HG03439 (cell line): ENCODE measurements around the gene SLC25A24.
"Not testable (repeated sequence)": the region's sequence is repeated elsewhere in the genome, so short reads cannot be mapped to it uniquely, and the experiment has no call there.

Source experiments
- ATAC-seq: cut with Tn5 transposase; IDR thresholded peaks from one replicate; pipeline ENCODE4 v1.9.1; 2021; ENCODE audit warnings: mild to moderate bottlenecking, moderate library complexity; ENCODE audit not compliant: unreplicated experiment

The SLC25A24 gene

DNA sequence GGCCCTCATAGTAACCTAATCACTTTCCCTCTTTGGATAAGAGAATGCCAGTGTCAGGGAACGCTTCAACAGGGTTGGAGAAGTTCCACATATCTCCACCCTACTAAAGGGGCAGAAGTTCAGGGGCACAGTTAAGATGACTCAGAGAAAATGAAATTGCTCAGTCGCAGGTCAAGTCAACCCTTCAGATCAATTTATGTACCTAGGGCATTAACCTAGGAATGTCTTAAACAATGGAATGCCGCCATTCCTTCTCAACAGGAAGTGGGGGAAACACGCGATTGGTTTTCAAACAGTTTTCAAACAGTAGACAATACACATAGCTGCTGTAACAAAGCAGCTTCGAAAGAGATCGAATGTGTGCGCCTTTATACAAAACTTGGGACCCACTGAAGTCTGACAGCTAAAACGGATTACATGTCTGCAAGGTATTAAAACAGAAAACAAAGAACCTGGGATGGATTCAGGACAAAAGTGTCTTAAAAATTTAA, 897 bp downstream of the SLC25A24 start:
- ATAC-seq: no peak

DNA sequence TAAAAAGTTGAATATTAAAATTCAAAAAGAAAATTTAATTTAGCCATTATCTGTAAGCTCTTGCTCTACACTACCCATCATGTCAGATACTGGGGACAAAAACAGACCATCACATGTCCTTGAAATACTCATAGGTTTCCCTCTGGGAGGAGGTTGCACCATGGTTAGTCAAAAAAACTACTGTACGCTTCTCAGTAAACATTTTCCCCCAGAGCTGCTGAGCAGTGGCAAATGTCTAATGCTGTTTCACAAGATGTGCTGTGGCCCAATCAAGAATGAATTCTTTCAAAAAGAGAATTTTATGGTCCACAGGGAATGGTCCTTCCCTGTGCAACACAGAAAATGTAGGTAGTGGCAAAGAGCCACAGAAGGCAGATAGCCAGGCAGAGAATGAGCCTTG, 6.1 kb downstream of the SLC25A24 start:
- ATAC-seq: no peak

DNA sequence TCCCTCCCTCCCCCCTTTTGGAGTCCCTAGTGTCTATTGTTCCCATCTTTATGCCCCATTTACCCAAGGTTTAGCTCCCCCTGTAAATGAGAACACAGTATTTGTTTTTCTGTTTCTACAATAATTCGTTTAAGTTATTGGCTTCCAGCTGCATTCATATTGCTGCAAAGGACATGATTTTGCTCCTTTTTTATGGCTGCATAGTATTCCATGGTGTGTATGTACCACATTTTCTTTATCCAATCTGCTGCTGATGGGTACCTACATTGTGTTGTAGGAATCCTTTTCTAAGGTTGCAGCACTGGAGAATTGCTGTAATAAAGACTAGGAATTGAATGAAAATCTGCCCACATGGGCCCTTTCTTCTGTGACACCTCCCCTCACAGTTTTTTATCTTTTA, 6.8 kb downstream of the SLC25A24 start:
- ATAC-seq: no peak

DNA sequence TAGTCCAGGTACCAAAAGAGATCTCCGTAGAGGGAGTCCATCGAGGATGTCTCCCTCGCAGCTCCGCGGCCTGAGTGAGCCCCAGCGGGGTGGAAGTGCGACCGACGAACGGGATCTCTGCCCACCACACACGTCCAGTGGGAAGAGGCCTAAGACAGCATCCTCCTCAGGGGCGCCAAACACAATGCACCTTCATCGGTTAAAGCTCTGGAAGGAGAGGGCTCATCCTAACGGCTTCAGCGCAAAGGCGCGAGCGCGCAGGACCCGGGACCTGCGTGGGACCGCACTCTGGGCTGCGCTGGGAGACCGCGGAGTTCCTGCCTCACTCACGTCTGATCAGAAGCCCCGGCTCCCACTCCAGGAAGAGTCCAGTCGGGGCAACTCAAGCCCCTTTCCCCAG, 7.6 kb downstream of the SLC25A24 start:
- ATAC-seq: no peak

DNA sequence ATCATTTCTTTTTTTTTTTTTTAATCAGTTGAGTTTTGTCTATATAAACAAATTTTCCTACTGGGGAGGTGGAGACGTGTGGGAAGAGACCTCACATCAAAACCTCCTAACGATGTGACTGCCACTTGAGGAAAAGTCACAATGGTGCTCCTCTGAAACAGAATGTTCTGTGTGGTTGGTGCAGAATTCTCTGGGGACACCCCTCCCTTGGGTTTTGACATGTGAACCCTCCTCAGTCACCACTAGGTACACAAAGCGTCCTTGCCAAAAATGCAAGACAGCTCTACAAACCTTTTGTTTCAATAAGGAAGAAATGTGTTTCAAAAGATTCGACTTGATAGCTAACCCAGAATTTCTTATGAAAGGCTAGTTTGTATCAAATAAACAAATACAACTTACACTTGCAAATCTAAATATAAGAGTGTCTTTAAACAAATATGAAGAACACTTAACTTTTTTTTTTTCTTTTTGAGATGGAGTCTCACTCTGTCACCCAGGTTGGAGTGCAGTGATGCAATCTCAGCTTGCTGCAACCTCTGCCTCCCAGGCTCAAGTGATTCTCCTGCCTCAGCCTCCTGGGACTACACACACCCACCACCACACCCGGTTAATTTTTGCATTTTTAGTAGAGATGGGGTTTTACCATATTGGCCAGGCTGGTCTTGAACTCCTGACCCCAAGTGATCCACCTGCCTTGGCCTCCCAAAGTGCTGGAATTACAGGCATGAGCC, 9.3 kb downstream of the SLC25A24 start:
- ATAC-seq: no peak

DNA sequence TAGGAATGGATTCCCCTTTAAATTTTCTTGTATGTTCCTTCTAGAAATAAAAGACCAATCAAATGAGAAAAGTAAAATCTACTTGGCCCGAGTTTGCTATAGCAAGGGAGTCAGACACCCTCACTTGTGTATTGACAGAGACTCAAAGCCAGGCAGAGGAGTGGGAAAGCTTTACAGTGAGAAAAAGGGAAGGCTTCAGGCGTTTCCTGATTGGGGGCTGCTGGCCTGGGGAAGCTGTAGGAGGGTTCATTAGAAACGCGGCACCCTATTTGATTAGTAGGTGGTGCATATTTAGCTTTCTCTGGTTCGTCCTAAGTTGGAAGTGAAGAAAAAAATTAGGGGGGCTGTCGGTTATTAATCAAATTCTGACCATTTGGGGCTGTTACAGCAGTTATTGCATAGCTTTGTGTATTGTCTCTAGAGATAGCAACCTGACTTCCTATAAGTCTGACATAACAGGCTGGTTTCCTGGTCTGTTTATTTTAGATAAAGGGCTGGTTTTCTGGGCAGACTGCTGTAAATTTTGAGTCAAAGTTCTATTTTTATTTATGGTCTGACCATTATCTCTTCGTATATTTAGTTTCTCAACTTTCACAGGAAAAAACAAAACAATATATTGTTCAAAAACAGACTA, 10.0 kb downstream of the SLC25A24 start:
- ATAC-seq: no peak

DNA sequence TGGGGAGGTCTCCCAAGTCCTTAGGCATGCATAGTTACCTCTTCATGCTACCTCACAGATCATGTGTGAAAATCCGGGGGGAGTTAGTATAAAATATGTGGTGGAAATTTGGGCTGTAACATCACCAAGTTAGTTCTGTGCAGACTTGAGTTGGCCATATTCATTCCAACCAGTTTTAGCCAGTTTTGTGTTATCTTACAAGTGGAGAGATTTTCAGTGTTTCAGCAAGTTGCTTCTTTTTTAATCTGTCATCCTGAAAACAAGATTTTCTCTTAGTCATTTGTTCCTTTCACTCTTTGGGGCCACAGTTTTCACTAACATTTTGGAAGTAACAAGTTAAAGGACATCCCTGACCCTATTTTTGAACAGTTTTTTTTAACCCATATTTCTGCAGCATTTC, 11.3 kb downstream of the SLC25A24 start:
- no peak for ATAC-seq

DNA sequence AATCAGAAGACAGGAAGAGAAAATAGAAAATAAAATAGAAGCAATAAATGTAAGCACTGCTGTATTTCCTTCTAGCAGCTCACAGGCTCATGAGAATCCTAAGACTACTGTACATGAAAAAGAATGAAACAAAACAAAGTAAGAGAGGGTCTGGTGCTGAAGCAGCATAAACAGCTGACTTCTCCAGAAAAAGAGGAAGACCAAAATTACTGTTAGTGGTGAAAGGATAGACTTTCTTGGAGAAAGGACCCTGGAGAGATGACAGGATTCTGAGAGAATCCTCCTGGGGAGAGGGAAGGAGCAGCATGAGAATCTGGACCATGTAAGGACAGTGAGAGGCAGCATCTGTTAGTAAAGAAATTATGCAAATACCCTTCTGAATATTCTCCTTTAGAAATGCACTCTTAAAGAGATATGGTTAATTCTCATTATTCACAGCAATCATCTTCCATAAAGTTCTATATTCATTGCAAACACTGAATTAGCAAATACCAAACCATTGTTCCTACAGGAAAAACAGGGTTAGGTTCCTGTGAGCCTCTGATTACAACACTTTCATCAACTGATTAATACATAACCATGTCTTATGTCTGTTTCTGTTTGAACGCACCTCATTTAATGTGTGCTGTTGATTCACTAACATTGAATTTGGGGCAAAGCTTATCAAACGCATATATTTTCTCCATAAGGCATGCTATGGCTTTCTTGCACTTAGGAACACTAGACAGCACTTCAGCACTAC, 17.0 kb downstream of the SLC25A24 start:
- no peak for ATAC-seq

DNA sequence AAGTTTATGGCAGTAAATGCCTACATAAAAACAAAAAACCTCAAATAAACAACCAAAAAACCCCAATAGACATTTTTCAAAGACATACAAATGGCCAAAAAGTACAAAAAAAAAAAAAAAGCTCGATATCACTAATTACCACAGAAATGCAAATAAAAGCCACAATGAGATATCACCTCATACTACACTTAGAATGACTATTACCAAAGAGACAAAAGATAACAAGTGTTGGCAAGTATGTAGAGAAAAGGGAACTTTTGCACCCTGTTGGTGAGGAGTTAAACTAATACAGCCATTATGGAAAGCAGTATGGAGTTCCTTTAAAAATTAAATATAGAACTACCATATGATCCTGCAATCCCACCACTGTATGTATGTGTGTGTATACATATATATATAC, 21.1 kb downstream of the SLC25A24 start:
- ATAC-seq: no peak

DNA sequence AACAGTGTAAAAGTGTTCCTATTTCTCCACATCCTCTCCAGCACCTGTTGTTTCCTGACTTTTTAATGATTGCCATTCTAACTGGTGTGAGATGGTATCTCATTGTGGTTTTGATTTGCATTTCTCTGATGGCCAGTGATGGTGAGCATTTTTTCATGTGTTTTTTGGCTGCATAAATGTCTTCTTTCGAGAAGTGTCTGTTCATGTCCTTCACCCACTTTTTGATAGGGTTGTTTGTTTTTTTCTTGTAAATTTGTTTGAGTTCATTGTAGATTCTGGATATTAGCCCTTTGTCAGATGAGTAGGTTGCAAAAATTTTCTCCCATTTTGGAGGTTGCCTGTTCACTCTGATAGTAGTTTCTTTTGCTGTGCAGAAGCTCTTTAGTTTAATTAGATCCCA, 37.7 kb downstream of the SLC25A24 start:
- ATAC-seq: not testable (repeated sequence)

DNA sequence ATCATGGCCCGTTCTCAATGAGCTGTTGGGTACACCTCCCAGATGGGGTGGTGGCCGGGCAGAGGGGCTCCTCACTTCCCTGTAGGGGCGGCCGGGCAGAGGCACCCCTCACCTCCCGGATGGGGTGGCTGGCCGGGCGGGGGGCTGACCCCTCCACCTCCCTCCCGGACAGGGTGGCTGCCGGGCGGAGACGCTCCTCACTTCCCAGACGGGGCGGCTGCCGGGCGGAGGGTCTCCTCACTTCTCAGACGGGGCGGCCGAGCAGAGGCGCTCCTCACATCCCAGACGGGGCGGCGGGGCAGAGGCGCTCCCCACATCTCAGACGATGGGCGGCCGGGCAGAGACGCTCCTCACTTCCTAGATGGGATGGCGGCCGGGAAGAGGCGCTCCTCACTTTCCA, 40.2 kb downstream of the SLC25A24 start:
- ATAC-seq: not testable (repeated sequence)

DNA sequence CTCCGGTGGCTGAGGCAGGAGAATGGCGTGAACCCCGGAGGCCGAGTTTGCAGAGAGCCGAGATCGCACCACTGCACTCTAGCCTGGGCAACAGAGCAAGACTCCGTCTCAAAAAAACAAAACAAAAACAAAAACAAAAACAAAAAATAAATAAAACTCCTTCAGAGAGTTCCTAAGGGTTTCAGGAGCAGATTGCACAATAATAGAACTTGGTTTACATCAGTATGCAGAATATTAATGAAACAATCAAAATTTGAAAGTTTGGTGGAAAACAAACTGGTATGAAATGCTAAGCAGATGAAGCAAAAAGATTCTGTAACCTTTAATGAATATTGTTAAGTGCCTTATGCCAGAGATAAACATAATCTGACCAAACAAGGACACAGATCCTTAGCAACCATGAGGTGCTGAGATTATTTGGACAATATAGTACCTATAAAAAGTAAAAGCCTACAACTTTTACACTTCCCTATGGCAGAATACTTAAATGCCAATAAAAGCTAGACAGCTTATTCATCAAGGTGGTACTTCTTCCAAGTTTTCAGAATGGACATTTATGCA, 41.2 kb downstream of the SLC25A24 start:
- no peak for ATAC-seq

DNA sequence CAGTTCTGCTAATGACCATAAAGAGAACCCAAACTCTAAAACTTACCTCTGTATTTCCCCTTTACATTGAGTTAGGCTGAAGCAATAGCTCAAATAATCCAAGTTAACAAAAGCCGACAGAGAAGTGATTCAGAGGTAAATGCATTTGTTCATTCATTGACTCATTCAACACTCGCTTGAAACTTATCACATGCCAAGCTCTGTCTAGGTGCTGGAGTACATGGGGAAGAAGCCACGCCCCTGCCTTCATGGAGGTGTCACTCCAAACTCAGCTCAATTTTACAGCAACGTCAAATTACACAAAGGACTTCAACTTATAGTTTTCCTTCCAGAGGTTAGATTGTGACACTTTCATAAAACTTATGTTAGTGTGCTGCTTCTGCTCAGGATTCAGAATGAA, 45.8 kb downstream of the SLC25A24 start:
- no peak for ATAC-seq

DNA sequence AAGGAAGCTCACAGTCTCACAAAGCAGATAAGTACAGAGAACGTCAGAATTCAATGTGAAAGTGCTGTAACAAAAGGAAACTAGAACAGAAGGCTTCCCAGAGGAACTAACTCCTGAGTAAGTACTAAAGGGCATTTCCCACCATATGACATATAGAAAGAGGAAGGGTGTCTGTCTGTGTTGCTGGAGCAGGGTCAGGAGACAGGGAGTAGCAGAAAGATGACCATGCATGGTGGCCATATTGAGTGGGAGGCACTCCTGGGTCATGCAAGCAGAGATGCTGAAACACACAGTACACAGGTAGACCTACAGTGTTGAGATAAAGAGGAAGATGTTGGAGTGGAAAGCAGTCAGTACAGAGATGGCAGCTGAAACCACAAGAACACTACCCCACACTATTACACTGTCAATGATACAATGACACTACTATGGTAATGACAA, 47.3 kb downstream of the SLC25A24 start:
- no peak for ATAC-seq

DNA sequence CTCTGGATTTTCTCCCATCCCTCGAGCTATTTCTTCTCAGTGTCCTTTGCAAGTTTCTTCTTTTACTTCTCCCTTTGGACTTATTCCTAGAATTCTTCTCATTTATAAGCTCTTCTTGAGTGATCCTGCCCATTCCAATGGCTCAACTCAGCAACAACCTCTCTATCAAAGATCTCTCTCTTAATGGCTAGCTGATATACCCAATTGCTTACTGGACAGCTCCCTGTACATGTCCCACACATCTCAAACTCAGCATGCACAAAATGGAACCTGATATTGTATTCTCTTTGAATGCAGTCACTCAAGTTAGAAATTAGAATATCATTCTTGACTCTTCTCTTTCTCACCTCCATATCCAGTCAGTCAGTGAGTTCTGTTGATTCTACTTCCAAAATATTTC, 48.6 kb downstream of the SLC25A24 start:
- no peak for ATAC-seq

DNA sequence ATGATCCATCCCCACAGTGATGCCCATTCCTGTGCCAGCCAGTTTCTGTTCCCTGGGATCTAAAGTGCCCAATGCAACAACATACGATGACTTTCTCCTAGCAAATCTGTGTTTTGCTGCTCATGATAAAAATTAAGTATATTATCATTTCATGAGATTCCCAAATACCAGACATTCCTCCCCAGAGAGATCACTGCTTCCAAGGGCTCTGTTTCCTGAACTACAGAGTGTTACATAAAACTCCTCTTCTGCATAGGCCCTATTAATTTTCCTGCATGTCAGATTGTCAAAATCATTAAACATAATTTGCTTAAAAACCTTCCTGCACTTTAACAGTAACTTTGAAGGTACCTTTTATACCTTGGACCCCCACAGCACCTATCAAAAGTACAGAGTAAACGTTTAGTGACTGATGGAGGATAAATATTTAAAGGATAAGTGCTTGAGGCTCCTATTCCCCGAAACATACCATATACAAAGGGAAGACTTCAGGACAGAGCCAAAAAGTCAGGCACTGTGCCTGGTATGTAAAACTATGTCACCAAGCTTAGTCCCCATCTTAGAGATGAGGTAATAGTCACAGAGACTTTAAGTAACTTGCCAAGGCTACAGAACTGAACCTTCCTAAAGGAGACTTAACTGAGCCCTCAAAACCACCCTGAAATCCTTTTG, 50.2 kb downstream of the SLC25A24 start:
- no peak for ATAC-seq

DNA sequence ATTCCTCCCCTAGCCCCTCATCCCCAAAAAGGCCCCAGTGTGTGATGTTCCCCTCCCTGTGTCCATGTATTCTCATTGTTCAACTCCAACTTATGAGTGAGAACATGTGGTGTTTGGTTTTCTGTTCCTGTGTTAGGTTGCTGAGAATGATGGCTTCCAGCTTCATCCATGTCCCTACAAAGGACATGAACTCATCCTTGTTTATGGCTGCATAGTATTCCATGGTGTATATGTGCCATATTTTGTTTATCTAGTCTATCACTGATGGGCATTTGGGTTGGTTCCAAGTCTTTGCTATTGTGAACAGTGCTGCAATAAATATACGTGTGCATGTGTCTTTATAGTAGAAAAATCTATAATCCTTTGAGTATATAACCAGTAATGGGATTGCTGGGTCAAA, 55.6 kb downstream of the SLC25A24 start:
- ATAC-seq: not testable (repeated sequence)

DNA sequence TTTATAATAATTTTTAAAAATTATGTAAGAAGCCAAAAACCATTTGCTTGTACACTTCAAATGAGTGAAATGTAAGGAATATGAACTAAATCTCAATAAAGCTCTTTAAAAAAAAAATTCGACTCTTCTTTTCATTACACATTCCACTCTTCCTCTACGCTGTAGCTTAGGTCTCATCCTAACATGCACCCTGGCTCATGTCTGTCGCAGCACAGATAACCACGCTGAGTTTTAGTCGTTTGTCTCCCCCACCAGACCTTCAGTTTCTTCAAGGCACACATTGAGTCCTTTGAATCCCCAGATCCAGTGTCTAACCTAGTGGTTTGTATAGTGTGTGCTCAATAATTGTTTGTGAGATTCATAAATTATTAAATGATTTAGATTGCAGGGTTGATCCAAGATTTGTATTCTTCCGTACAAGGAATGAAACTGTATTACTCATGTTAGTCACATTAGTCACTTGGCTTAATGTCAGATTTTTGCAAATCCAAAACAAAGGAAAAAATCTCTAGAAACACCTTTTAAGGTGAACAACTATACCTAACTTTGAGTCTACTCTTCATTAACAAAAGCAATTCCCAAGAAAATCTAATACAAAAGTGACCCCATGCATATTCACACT, 57.3 kb downstream of the SLC25A24 start:
- ATAC-seq: no peak

DNA sequence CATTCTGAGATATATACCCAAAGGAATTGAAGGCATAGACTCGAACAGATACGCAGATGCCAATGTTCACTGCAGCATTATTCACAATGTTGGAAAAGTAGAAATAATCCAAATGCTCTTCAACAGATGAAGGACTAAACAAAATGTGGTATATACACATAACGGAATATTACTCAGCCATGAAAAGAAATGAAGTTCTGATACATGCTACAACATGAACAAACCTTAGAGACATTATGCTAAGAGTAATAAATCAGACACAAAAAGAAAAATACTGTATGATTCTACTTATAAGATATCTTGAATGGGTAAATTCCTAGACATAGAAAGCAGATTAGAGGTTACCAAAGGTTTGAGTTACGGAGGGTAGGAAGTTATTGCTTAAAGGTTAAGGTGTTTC, 57.9 kb downstream of the SLC25A24 start:
- ATAC-seq: no peak

DNA sequence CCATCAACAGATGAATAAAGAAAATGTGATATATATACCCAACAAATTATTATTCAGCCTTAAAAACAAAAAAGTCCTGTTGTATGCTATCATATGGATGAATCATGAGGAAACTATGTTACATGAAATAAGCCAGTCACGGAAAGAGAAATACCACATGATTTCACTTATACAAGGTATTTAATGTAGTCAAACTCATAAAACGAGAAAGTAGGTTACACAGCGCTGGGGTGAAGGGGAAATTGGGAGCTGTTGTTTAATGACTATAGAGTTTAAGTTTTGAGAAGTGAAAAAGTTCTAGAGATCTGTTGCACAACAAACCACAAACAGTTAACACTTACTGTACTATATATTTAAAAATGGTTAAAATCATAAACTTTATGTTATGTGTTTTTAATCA, 58.5 kb downstream of the SLC25A24 start:
- no peak for ATAC-seq

DNA sequence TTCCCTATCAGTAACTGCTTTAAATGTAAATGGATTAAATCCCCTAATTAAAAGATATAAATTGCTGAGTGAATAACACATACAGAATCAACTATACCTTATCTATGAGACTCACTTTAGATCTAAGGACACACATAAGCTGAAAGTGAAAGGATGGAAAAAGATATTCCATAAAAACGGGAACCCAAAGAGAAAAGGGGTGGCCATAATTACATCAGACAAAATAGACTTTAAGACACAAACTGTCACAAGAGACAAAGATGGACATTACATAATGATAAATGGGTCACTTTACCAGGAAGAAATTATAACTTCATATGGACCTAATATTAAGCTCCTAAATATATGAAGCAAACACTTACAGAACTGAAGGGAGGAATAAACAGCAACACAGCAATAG, 59.2 kb downstream of the SLC25A24 start:
- ATAC-seq: no peak
